CD4-positive, alpha-beta T cell treated with Interleukin-6 at 100 ng/mL for 8 hours (primary cell): ENCODE results near the gene COL2A1.
A peak's percentile ranks its signal among the peaks of the same experiment; 100 is the strongest.
"Not testable (repeated sequence)": the region's sequence is repeated elsewhere in the genome, so short reads cannot be mapped to it uniquely, and the experiment has no call there.

Experiments used
- DNase-seq: peaks from one replicate; pipeline ENCODE4 v3.0.0-alpha.2; 2020; ENCODE audit warnings: mixed read lengths, low spot score

Gene COL2A1

GRCh38 chr12:47975816-47976215 lies 28.5 kb downstream of the COL2A1 start:
- no peak for DNase-seq

GRCh38 chr12:47975036-47975620 lies 29.1 kb downstream of the COL2A1 start:
- DNase-seq = no peak

GRCh38 chr12:47973870-47974269 lies 30.4 kb downstream of the COL2A1 start:
- no peak for DNase-seq

GRCh38 chr12:47972895-47973294 lies 31.4 kb downstream of the COL2A1 start:
- no peak for DNase-seq

GRCh38 chr12:47970843-47971242 lies 33.4 kb downstream of the COL2A1 start:
- no peak for DNase-seq

- DNase-seq = no peak
Measured at GRCh38 chr12:47969845-47970244, 34.4 kb downstream of the COL2A1 start.

- DNase-seq = no peak
Measured at GRCh38 chr12:47967461-47968321, 36.6 kb downstream of the COL2A1 start.

- no peak for DNase-seq
Measured at GRCh38 chr12:47965581-47965980, 38.7 kb downstream of the COL2A1 start.

GRCh38 chr12:47964106-47964728 lies 40.1 kb downstream of the COL2A1 start:
- DNase-seq = no peak

- peak; percentile 92 for DNase-seq
Measured at GRCh38 chr12:47963340-47964040, 40.8 kb downstream of the COL2A1 start, which contains the start of gene TMEM106C. TMEM106C (plus strand) TSS chr12:47963596; CDS start chr12:47964237, 641 bp downstream.

GRCh38 chr12:47962198-47962597 lies 42.1 kb downstream of the COL2A1 start:
- no peak for DNase-seq

GRCh38 chr12:47957671-47958070 lies 46.6 kb downstream of the COL2A1 start:
- DNase-seq = not testable (repeated sequence)

GRCh38 chr12:47955059-47955458 lies 49.2 kb downstream of the COL2A1 start:
- DNase-seq = no peak

GRCh38 chr12:47954467-47955045 lies 49.7 kb downstream of the COL2A1 start:
- no peak for DNase-seq

GRCh38 chr12:47954058-47954457 lies 50.2 kb downstream of the COL2A1 start:
- no peak for DNase-seq

- DNase-seq = no peak
Measured at GRCh38 chr12:47950856-47951468, 53.3 kb downstream of the COL2A1 start.

- peak; percentile 25 for DNase-seq
Measured at GRCh38 chr12:47949441-47950341, 54.6 kb downstream of the COL2A1 start.

- no peak for DNase-seq
Measured at GRCh38 chr12:47947341-47947740, 56.9 kb downstream of the COL2A1 start.

GRCh38 chr12:47946413-47947323 lies 57.6 kb downstream of the COL2A1 start:
- DNase-seq = no peak
